Measurements from ENCODE around the gene PPP1R14C. TPM values are rescaled to one million over a fixed set of nuclear protein-coding genes. Genes with fewer than 3 reads are reported as not detected.

Gene PPP1R14C
- polyA plus RNA-seq, 1 donor from 2014 or later, result 14.0 TPM

DNA sequence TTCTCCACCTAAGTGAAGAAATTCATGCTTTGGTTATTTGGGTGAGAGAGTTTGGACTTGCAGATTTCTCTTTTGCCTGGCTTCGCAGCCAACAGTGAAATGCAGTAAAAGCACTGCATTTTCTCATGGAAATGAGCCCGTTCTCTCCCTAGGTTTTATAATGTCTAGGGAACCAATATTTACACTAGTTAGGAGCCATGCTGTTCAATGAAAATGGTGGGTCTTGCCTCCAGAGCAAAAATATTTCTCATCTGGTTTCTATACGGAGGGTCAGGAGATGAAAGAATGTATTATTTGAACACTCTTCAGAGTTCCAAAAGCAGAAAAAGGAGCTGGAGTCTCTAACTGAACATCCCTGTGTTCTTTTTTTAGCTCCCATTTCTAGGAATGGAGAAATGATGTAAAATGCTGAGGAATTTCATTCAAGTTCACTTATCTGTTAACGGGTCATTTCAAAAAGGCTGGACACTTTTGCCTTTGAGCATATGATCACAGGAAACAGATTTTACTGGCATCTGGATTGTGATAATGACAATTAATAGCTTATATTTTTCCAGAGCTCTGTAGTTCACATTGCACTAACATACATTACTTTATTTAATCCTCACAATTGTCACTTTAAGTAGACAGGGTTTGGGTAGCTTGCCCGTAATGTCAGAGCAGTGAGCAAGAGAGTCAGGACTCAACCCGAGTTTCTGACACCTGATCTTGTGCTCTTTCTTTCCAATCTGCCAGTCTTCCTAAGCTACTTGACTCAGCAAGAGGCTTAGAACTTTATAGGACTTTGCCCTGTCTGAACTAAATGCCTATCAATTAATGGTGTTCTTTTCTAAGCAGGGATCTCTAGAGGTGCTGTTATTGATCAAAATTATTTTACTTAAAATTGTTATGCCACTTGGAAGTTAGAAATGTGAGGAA is 78.0 kb downstream of the PPP1R14C start:
- no peak overlapping the region for H2AFZ ChIP-seq (ENCODE audit: low read depth, low read length)
- no peaks in the 10 kb centered on the region for H3K9me2 ChIP-seq (ENCODE audit: insufficient read depth, low read length)
- no peak for TF ChIP-seq REST (IDR thresholded peaks at IDR 0.05; ENCODE audit: borderline replicate concordance)
- TF ChIP-seq RAD21 (conservative IDR thresholded peaks at IDR 0.05), result no peak
- no peak for TF ChIP-seq POLR2AphosphoS5 (IDR thresholded peaks at IDR 0.05)
- TF ChIP-seq MXI1 (conservative IDR thresholded peaks at IDR 0.05; ENCODE audit: poor library complexity, severe bottlenecking), result no peak
- TF ChIP-seq, protein P1, sequence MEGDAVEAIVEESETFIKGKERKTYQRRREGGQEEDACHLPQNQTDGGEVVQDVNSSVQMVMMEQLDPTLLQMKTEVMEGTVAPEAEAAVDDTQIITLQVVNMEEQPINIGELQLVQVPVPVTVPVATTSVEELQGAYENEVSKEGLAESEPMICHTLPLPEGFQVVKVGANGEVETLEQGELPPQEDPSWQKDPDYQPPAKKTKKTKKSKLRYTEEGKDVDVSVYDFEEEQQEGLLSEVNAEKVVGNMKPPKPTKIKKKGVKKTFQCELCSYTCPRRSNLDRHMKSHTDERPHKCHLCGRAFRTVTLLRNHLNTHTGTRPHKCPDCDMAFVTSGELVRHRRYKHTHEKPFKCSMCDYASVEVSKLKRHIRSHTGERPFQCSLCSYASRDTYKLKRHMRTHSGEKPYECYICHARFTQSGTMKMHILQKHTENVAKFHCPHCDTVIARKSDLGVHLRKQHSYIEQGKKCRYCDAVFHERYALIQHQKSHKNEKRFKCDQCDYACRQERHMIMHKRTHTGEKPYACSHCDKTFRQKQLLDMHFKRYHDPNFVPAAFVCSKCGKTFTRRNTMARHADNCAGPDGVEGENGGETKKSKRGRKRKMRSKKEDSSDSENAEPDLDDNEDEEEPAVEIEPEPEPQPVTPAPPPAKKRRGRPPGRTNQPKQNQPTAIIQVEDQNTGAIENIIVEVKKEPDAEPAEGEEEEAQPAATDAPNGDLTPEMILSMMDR (IDR thresholded peaks at IDR 0.05; ENCODE audit: poor library complexity, severe bottlenecking), result no peak
- no peak for TF ChIP-seq EP300 (conservative IDR thresholded peaks at IDR 0.05; ENCODE audit: poor library complexity, severe bottlenecking)
- no peak for TF ChIP-seq EZH2 (IDR thresholded peaks at IDR 0.05; ENCODE audit: borderline replicate concordance, insufficient read depth, low read length, poor library complexity, severe bottlenecking)
- TF ChIP-seq SMC3 (conservative IDR thresholded peaks at IDR 0.05; ENCODE audit: poor library complexity), result no peak
- no peak for TF ChIP-seq TAF1 (IDR thresholded peaks at IDR 0.05; ENCODE audit: low read depth)
- H3K27ac ChIP-seq (ENCODE audit: low read length), result no peak overlapping the region
- H3K79me2 ChIP-seq (replicated peaks; ENCODE audit: insufficient read depth, low read length), result no peaks in the 10 kb centered on the region
- no peak overlapping the region for H3K4me2 ChIP-seq (ENCODE audit: low read length)
- H3K36me3 ChIP-seq (ENCODE audit: insufficient read depth, low read length), result no peaks in the 10 kb centered on the region
- H3K9me3 ChIP-seq (ENCODE audit: low read length), result no peaks in the 10 kb centered on the region
- no peaks in the 10 kb centered on the region for H3F3A ChIP-seq (ENCODE audit: insufficient read depth, low read length, poor library complexity, severe bottlenecking)
- H3K9ac ChIP-seq (ENCODE audit: low read length), result no peak overlapping the region
- H3K4me3 ChIP-seq (ENCODE audit: low read length), result no peak overlapping the region
- no peaks in the 10 kb centered on the region for H4K20me1 ChIP-seq (ENCODE audit: insufficient read depth)
- no peaks in the 10 kb centered on the region for H3K27me3 ChIP-seq (ENCODE audit: insufficient read depth, low read depth, low read length)

- Histone ChIP-seq H2AFZ (ENCODE audit: low read depth, low read length) (no peak overlapping the region), H3K27me3 (ENCODE audit: insufficient read depth, low read depth, low read length) (no peaks in the 10 kb centered on the region), H3F3A (ENCODE audit: insufficient read depth, low read length, poor library complexity, severe bottlenecking) (no peaks in the 10 kb centered on the region), H3K4me2 (ENCODE audit: low read length) (no peak overlapping the region), H3K4me3 (ENCODE audit: low read length) (no peak overlapping the region), H3K36me3 (ENCODE audit: insufficient read depth, low read length) (no peaks in the 10 kb centered on the region), H3K79me2 (replicated peaks; ENCODE audit: insufficient read depth, low read length) (no peaks in the 10 kb centered on the region), H4K20me1 (ENCODE audit: insufficient read depth) (no peaks in the 10 kb centered on the region), H3K9me2 (ENCODE audit: insufficient read depth, low read length) (no peaks in the 10 kb centered on the region), H3K9me3 (ENCODE audit: low read length) (no peaks in the 10 kb centered on the region), H3K27ac (ENCODE audit: low read length) (no peak overlapping the region), H3K9ac (ENCODE audit: low read length) (no peak overlapping the region)
- TF ChIP-seq POLR2AphosphoS5 (IDR thresholded peaks at IDR 0.05), result no peak
- TF ChIP-seq REST (IDR thresholded peaks at IDR 0.05; ENCODE audit: borderline replicate concordance), result no peak
- no peak for TF ChIP-seq EZH2 (IDR thresholded peaks at IDR 0.05; ENCODE audit: borderline replicate concordance, insufficient read depth, low read length, poor library complexity, severe bottlenecking)
Measured at GRCh38 chr6:150224820-150225219, 82.0 kb downstream of the PPP1R14C start.

Data from neural cell (in vitro differentiated cells).